GM18499 (cell line): ENCODE measurements around the gene CCNYL1.

ENCODE experiments used
- ATAC-seq: cut with Tn5 transposase; IDR thresholded peaks from one replicate; pipeline ENCODE4 v1.9.1; 2021; ENCODE audit warnings: moderate number of reproducible peaks; ENCODE audit not compliant: insufficient read depth, unreplicated experiment

Gene CCNYL1

GRCh38 chr2:207763303-207763917 is 52.0 kb downstream of the CCNYL1 start:
- no peak for ATAC-seq

- no peak for ATAC-seq
Measured at GRCh38 chr2:207764096-207764630, 52.7 kb downstream of the CCNYL1 start.

- ATAC-seq, result no peak
Measured at GRCh38 chr2:207765547-207765946, 54.1 kb downstream of the CCNYL1 start.

- no peak for ATAC-seq
Measured at GRCh38 chr2:207766041-207766551, 54.7 kb downstream of the CCNYL1 start.

GRCh38 chr2:207766697-207767460 is 55.4 kb downstream of the CCNYL1 start:
- ATAC-seq, result no peak

GRCh38 chr2:207767461-207768167 is 56.2 kb downstream of the CCNYL1 start:
- ATAC-seq, result no peak

- no peak for ATAC-seq
Measured at GRCh38 chr2:207768168-207768865, 56.9 kb downstream of the CCNYL1 start.

GRCh38 chr2:207768866-207769596 is 57.6 kb downstream of the CCNYL1 start:
- no peak for ATAC-seq

- ATAC-seq, result no peak
Measured at GRCh38 chr2:207770602-207771404, 59.4 kb downstream of the CCNYL1 start.

GRCh38 chr2:207771421-207771820 is 60.0 kb downstream of the CCNYL1 start:
- ATAC-seq, result no peak

GRCh38 chr2:207772081-207772843 is 60.8 kb downstream of the CCNYL1 start:
- no peak for ATAC-seq

GRCh38 chr2:207772844-207773205 is 61.4 kb downstream of the CCNYL1 start:
- ATAC-seq, result no peak

- ATAC-seq, result no peak
Measured at GRCh38 chr2:207775473-207775872, 64.0 kb downstream of the CCNYL1 start.

GRCh38 chr2:207777124-207777523 is 65.7 kb downstream of the CCNYL1 start:
- no peak for ATAC-seq

GRCh38 chr2:207778298-207778882 is 67.0 kb downstream of the CCNYL1 start:
- ATAC-seq, result no peak

- ATAC-seq, result no peak
Measured at GRCh38 chr2:207779523-207779922, 68.1 kb downstream of the CCNYL1 start.

GRCh38 chr2:207782238-207783030 is 71.0 kb downstream of the CCNYL1 start:
- no peak for ATAC-seq
